Heart left ventricle (tissue), 16 donors: ENCODE data around the gene GNB3. TPM values are rescaled to one million over a fixed set of nuclear protein-coding genes. Genes with fewer than 3 reads are reported as not detected.

Experiments used
- ATAC-seq, 4 donors: fragments of 200-7000 bp; cut with Tn5 transposase; one replicate each; pipeline ENCODE4 v1.9.1; 2020 to 2022; ENCODE audit warnings: moderate library complexity in 4 of 4, mild to moderate bottlenecking in 3 of 4, moderate number of reproducible peaks in 1 of 4
- DNase-seq, 5 donors: peaks; one replicate each; pipeline ENCODE4 v3.0.0-alpha.2; 2020
- H3K27ac ChIP-seq, 12 donors: fragments of 200-600 bp; sonication (generic) in 4 of 12; one replicate each; pipeline versions ENCODE4 v1.5.0 to v1.8.0; 2016 to 2022; ENCODE audit warnings: mild to moderate bottlenecking in 2 of 12
- H3K27me3 ChIP-seq, 9 donors: fragments of 200-600 bp; sonication (generic) in 2 of 9; one replicate each; pipeline versions ENCODE4 v1.5.1 to v1.8.0; 2016 to 2022; ENCODE audit warnings: mild to moderate bottlenecking in 3 of 9
- H3K36me3 ChIP-seq, 9 donors: fragments of 200-600 bp; sonication (generic) in 2 of 9; one replicate each; pipeline versions ENCODE4 v1.5.0 to v1.8.0; 2018 to 2022; ENCODE audit warnings: mild to moderate bottlenecking in 2 of 9
- H3K4me1 ChIP-seq, 12 donors: fragments of 200-600 bp; sonication (generic) in 4 of 12; one replicate each; pipeline versions ENCODE4 v1.5.0 to v1.8.0; 2016 to 2022; ENCODE audit warnings: mild to moderate bottlenecking in 3 of 12
- H3K4me3 ChIP-seq, 12 donors: fragments of 200-600 bp; sonication (generic) in 4 of 12; one replicate each; pipeline versions ENCODE4 v1.5.0 to v1.8.0; 2017 to 2022; ENCODE audit warnings: mild to moderate bottlenecking in 9 of 12, moderate library complexity in 4 of 12
- H3K9me3 ChIP-seq, 12 donors: fragments of 200-600 bp; sonication (generic) in 4 of 12; one replicate each; pipeline versions ENCODE4 v1.5.0 to v1.8.0; 2016 to 2022; ENCODE audit warnings: mild to moderate bottlenecking in 1 of 12
- POLR2A ChIP-seq, 2 donors: fragments of 450-650 bp; IDR thresholded peaks; one replicate each; pipeline ENCODE4 v1.6.1; 2017; ENCODE audit warnings: antibody characterized with exemption in 2 of 2, mild to moderate bottlenecking in 2 of 2, moderate library complexity in 2 of 2
- WGBS, 4 donors: extraction: QIAGEN DNeasy Blood & Tissue Kit in 2 of 4; methylation state at CpG; one replicate each; pipeline versions ENCODE4 v1.1.5 to v1.1.7; 2013 to 2018; 5-methylcytosine and 5-hydroxymethylcytosine counted together
- intact Hi-C, 10 donors: fragments of 100-400 bp; cut with DNase I; formaldehyde crosslinking; loops; one replicate each; pipeline versions ENCODE4 v1.11.1 to v1.14.2; 2022
- polyA plus RNA-seq, 2 donors: library from polyadenylated mRNA; stranded (reverse); fragments of 200-250 nt; gene quantifications; one replicate each; pipeline ENCODE4 v1.2.3, GENCODE V29; 2013
- total RNA-seq, 9 donors: library from RNA; depleted of rRNA in 2 of 9; stranded (reverse); fragments of >200 nt in 2 of 9; fragmentation: NEBNext Ultra II Directional in 3 of 9; extraction: Animal tissue kit (Norgen Biotek cat#: 25700) in 3 of 9; gene quantifications; one replicate each; pipeline versions ENCODE4 v1.1.0 to v1.2.4, GENCODE V29; 2016 to 2023
- TF ChIP-seq, protein P1 (sequence below), 12 donors: fragments of 200-600 bp; sonication (generic) in 4 of 12; IDR thresholded peaks; one replicate each; pipeline versions ENCODE4 v1.5.0 to v1.8.0; 2018 to 2022; ENCODE audit warnings: antibody characterized with exemption in 12 of 12, mild to moderate bottlenecking in 5 of 12
- donor health status: ischemic (EF 13 %, LVEDD 7.1; RV severe dilation, severe dysfunction).
- donor health status: healthy with polysubstance abuse.
- donor health status: DM: no; HTN: yes; CAD: no.
- donor health status: DM: no; HTN: no; CAD: no.
- donor health status: ischemic (EF 25% LVEDD 6.9; RV normal size, moderate dysfunction).
- donor health status: ischemic (EF 25% LVEDD 5.7; RV mildly dilated, moderate dysfunction).
- donor health status: healthy.
- donor health status: DM: yes; HTN: yes; CAD: no.
- donor health status: ischemic (EF 35%, LVEDD 5.7; RV mildly dilated, moderate dysfunction).
- donor health status: nonischemic (EF 11% LVEDD 7.7; RV severe dilation, severe dysfunction).
- donor health status: DM: yes; HTN: yes; CAD: no.
- donor health status: PGD.
- donor health status: ischemic (EF 29% LVEDD 5.4; RV normal size, mild dysfunction).
- donor health status: nonischemic (EF 23%, LVEDD 6.1; RV moderate dilation, normal function).

GNB3 gene
- total and polyA plus RNA-seq, 11 donors = 0.64 to 12.4 (median 6.2) TPM

GRCh38 chr12:6822426-6823135, 18.1 kb upstream of the GNB3 start:
- H3K4me1 ChIP-seq = peaks cover 0 to 40% (median 25%) of the 10 kb centered on the region in 12 donors
- no peak for TF ChIP-seq POLR2A (IDR thresholded peaks at IDR 0.05)
- TF ChIP-seq, protein P1, sequence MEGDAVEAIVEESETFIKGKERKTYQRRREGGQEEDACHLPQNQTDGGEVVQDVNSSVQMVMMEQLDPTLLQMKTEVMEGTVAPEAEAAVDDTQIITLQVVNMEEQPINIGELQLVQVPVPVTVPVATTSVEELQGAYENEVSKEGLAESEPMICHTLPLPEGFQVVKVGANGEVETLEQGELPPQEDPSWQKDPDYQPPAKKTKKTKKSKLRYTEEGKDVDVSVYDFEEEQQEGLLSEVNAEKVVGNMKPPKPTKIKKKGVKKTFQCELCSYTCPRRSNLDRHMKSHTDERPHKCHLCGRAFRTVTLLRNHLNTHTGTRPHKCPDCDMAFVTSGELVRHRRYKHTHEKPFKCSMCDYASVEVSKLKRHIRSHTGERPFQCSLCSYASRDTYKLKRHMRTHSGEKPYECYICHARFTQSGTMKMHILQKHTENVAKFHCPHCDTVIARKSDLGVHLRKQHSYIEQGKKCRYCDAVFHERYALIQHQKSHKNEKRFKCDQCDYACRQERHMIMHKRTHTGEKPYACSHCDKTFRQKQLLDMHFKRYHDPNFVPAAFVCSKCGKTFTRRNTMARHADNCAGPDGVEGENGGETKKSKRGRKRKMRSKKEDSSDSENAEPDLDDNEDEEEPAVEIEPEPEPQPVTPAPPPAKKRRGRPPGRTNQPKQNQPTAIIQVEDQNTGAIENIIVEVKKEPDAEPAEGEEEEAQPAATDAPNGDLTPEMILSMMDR (IDR thresholded peaks at IDR 0.05) = no peak
- intact Hi-C loops = loop anchor here in 3 of 10 donors (5.0 to 10.0 kb wide), 4 partner anchors 48 to 208 kb away; partner anchors contain the start of genes LAG3 (in 1 of the 3) and MLF2 (in 1 of the 3)
- peaks cover 0 to 12% (median 0%) of the 10 kb centered on the region in 9 donors for H3K27me3 ChIP-seq
- 64 to 71% (median 68%) methylated on average over 7 of the region's 7 CpGs for WGBS, 4 donors
- no peak for DNase-seq
- ATAC-seq = no peak
- peaks cover 0 to 8% (median 0%) of the 10 kb centered on the region in 9 donors for H3K36me3 ChIP-seq
- peak overlapping the region in 2 of 12 donors; percentile 64 to 70 for H3K27ac ChIP-seq
- H3K4me3 ChIP-seq = peak overlapping the region in 9 of 12 donors; percentile 51 to 67 (median 59)
- H3K9me3 ChIP-seq = no peaks in the 10 kb centered on the region

DNA sequence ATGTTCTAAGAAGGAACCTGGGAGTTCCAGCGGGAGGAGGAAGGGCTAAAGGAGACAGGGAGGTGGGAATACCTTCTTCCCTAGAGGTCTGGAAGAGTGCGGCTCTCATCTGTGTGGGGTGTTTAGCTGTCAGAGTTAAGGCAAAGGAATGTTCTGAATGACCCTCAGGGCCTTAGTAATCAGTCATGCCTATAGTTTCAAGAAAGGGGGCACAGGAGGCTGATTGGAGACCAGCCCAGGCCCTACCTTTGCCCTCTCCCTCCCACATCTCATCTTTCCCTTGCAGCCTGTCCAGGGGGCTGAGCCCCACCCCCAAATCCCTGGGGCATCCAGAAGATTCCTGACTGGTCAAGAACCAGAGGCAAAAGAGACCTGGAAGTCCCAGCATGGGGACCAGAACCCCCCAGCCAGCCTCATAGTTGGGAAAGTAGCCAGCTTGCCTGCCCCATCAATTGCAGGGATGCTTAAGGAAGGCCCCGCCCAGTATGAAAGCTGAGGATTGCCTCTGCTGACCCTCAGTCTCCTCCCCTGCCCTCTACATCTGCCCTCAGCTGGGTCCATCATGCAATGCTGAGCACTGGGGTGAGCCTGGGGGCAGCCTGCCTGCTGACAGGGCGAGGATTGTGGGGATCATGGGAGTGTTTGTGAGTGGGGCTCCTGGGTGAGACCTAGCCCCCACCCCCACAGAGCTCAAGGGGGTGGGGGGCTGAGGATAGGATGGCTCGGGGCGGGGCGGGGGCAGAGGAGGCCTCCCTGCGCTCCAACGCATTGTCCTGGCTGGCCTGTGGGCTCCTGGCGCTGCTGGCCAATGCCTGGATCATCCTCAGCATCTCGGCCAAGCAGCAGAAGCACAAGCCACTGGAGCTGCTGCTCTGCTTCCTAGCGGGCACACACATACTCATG, 17.3 kb upstream of the GNB3 start:
- intact Hi-C loops = loop anchor here in 5 of 10 donors (2.0 to 10.0 kb wide), 5 partner anchors 45 to 209 kb away; partner anchors contain the start of genes LAG3 (in 1 of the 5) and MLF2 (in 1 of the 5)
- H3K27me3 ChIP-seq = peaks cover 0 to 16% (median 0%) of the 10 kb centered on the region in 9 donors
- DNase-seq (peak in 1 of 5 donors; percentile 17), ATAC-seq (no peak)
- 68 to 85% (median 80%) methylated on average over 5 to 12 of the region's 12 CpGs for WGBS, 4 donors
- no peak for TF ChIP-seq POLR2A (IDR thresholded peaks at IDR 0.05)
- TF ChIP-seq, protein P1 (IDR thresholded peaks at IDR 0.05) = no peak
- no peak overlapping the region for H3K4me3 ChIP-seq
- H3K27ac ChIP-seq = no peak overlapping the region
- H3K9me3 ChIP-seq = no peaks in the 10 kb centered on the region
- peaks cover 0 to 5% (median 0%) of the 10 kb centered on the region in 9 donors for H3K36me3 ChIP-seq
- peaks cover 0 to 43% (median 27%) of the 10 kb centered on the region in 12 donors for H3K4me1 ChIP-seq

DNA sequence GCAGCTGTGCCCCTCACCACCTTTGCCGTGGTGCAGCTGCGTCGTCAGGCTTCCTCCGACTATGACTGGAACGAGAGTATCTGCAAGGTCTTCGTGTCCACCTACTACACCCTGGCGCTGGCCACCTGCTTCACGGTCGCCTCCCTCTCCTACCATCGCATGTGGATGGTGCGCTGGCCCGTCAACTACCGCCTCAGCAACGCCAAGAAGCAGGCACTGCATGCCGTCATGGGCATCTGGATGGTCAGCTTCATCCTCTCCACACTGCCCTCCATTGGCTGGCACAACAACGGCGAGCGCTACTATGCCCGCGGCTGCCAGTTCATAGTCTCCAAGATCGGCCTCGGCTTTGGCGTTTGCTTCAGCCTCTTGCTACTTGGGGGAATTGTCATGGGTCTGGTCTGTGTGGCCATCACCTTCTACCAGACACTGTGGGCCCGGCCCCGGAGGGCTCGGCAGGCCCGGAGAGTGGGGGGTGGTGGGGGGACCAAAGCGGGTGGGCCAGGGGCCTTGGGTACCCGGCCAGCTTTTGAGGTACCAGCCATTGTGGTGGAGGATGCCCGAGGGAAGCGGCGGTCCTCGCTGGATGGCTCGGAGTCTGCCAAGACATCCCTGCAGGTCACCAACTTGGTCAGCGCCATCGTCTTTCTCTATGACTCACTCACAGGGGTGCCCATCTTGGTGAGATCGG, 16.5 kb upstream of the GNB3 start:
- Histone ChIP-seq H3K4me1 (peaks cover 0 to 50% (median 27%) of the 10 kb centered on the region in 12 donors), H3K27me3 (peaks cover 0 to 21% (median 0%) of the 10 kb centered on the region in 9 donors), H3K27ac (no peak overlapping the region), H3K9me3 (no peaks in the 10 kb centered on the region), H3K36me3 (peaks cover 0 to 4% (median 0%) of the 10 kb centered on the region in 9 donors), H3K4me3 (no peak overlapping the region)
- ATAC-seq = no peak
- peak in 1 of 5 donors; percentile 30 for DNase-seq
- 91 to 95% (median 92%) methylated on average over 32 to 37 of the region's 37 CpGs for WGBS, 4 donors
- intact Hi-C loops = loop anchor here in 5 of 10 donors (2.0 to 10.0 kb wide), 5 partner anchors 45 to 209 kb away; partner anchors contain the start of genes LAG3 (in 1 of the 5) and MLF2 (in 1 of the 5)
- no peak for TF ChIP-seq POLR2A (IDR thresholded peaks at IDR 0.05)
- TF ChIP-seq, protein P1 (IDR thresholded peaks at IDR 0.05) = no peak
